Measurements from ENCODE around the gene PEX26.

GRCh38 chr22:18067548-18068341 is 10.0 kb upstream of the PEX26 start:
- TF ChIP-seq SMC3 (IDR thresholded peaks at IDR 0.05; ENCODE audit: low read length) (no peak), JUN (CRISPR knock-in tag; IDR thresholded peaks at IDR 0.05) (no peak), EZH2 (conservative IDR thresholded peaks at IDR 0.05; ENCODE audit: low read depth, low read length) (no peak), NBN (conservative IDR thresholded peaks at IDR 0.05) (no peak), TBP (CRISPR knock-in tag; IDR thresholded peaks at IDR 0.05) (no peak), ZNF549 (CRISPR knock-in tag; IDR thresholded peaks at IDR 0.05) (no peak), HNRNPK (IDR thresholded peaks at IDR 0.05; ENCODE audit: low read depth, low read length, poor library complexity, severe bottlenecking) (no peak), ASH2L (IDR thresholded peaks at IDR 0.05; ENCODE audit: insufficient read length, low read depth, low read length) (no peak), RNF2 (conservative IDR thresholded peaks at IDR 0.05; ENCODE audit: low read depth) (no peak), SOX6 (IDR thresholded peaks at IDR 0.05) (no peak), SOX6 (CRISPR knock-in tag; IDR thresholded peaks at IDR 0.05) (no peak; the same call in 1 of the 2 replicates)
